HG02852 (cell line): Measurements from ENCODE around the gene PRKCI.
"Not testable (repeated sequence)": the region's sequence is repeated elsewhere in the genome, so short reads cannot be mapped to it uniquely, and the experiment has no call there.

ENCODE experiments used
- ATAC-seq: cut with Tn5 transposase; IDR thresholded peaks from one replicate; pipeline ENCODE4 v1.9.1; 2021; ENCODE audit warnings: mild to moderate bottlenecking, moderate library complexity; ENCODE audit not compliant: unreplicated experiment

Gene PRKCI

GRCh38 chr3:170221924-170222646 is at the start of gene PRKCI:
Gene PRKCI (plus strand): TSS chr3:170222424. CDS start chr3:170222670, 246 bp downstream.
- ATAC-seq, result peak; percentile 97

DNA sequence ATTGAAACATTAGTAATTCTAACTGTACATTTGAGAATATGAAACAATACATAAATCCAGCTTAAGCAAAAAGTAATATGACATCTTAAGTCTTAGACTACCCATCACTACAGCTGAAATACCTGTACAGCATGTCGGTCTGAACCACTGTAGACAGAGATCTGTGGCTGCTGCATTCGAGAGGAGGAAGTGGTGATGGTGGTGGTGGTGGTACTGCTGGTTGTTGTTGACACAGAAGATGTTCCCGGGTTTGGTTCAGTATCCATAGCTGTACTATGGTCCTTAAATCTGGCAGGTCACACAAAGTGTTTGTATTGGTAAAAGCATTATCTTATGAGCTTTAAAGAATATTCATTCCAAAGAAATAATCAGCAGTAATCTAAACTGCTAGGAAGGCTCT is 43.6 kb upstream of the PRKCI start:
- no peak for ATAC-seq

- ATAC-seq, result no peak
These were observed 42.8 kb upstream of the PRKCI start for GRCh38 chr3:170179432-170179831.

DNA sequence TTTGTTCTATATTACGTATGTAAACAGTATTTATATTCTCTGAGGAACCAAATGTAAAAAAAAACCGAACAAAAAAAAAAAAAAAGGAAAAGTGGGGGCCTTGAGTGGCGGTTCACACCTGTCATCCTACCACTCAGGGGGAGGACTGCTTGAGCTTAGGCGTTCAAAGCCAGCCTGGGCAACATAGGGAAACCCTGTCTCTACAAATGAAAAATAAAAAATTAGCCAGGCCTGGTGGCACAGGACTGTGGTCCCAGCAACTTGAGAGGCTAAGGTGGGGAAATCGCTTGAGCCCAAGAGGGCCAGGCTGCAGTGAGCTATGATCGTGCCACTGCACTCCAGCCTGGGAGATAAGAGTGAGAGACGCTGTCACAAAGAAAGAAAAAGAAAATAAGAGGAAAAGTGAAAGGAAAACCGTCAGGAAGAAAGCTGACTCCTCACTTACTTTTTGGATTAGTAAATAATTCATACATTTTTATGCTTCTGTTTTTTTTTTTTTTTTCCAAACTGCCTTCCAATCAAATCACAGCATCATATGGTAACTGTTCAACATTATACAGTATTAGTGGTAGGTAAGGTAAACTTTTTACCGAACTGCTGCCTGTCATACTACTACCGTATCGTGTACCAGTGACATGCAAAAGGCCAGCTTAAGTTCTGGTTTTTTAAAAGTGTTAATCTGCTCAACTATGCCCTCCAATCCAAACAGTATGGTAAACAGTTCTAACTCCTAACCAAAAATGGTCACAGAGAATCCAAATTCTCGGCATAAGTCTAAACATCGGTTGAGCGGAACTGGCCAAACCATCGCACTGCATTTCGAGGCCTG is 41.9 kb upstream of the PRKCI start:
- peak; percentile 18 for ATAC-seq

- peak; percentile 70 for ATAC-seq
These were observed 41.0 kb upstream of the PRKCI start, which contains the start of gene PHC3 for GRCh38 chr3:170180908-170181885. Gene PHC3 (minus strand): TSS chr3:170181733. CDS start chr3:170181715, 18 bp downstream.

- ATAC-seq, result peak; percentile 34
These were observed 32.6 kb upstream of the PRKCI start for GRCh38 chr3:170189398-170190256.

DNA sequence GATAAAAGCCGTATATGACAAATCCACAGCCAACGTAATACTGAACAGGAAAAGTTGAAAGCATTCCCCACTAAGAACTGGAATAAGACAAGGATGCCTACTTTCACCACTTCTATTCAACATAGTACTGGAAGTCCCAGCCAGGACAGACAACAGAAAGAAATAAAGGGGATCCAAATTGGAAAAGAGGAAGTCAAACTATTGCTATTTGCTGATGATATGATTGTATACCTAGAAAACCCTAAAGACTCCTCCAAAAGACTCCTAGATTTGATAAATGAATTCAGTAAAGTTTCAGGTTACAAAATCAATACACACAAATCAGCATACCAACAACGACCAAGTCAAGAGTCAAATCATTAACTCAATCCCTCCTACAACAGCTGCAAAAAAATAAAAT is 26.5 kb upstream of the PRKCI start:
- ATAC-seq, result not testable (repeated sequence)

GRCh38 chr3:170196833-170197232 is 25.4 kb upstream of the PRKCI start:
- no peak for ATAC-seq

DNA sequence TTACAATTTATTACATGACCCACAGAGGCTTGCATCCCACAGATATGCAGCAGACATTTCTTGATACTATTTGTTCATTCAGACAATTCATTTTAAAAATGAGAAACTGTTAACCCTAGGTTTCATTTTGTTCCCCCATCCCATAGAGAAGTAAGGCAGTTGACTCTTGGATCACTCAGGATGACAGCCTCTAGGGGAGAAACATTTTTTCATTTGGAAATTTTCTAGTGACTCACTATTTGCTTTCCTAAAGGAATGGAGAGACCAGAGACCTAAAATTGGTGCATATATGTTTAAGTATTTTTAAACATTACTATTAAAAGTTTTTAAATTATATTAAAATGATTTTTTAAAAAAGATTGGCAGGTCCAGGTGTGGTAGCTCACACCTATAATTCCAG is 21.2 kb upstream of the PRKCI start:
- no peak for ATAC-seq

DNA sequence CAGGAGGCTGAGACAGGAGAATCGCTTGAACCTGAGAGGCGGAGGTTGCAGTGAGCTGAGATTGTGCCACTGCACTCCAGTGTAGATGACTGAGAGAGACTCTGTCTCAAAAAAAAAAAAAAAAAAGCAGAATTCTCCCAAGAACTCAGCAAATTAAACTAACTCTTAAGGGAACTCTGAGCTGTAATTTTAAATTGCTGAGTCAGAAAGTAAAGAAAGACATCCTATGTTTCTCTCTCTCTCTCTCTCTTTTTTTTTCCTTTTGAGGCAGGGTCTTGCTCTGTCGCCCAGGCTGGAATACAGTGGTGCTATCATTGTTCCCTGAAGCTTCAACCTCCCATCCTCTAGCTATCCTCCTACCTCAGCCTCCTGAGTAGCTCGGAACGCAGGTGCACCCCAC is 20.7 kb upstream of the PRKCI start:
- ATAC-seq, result no peak

GRCh38 chr3:170203457-170203856 is 18.8 kb upstream of the PRKCI start:
- no peak for ATAC-seq

- no peak for ATAC-seq
These were observed 18.2 kb upstream of the PRKCI start for GRCh38 chr3:170204023-170204472.

DNA sequence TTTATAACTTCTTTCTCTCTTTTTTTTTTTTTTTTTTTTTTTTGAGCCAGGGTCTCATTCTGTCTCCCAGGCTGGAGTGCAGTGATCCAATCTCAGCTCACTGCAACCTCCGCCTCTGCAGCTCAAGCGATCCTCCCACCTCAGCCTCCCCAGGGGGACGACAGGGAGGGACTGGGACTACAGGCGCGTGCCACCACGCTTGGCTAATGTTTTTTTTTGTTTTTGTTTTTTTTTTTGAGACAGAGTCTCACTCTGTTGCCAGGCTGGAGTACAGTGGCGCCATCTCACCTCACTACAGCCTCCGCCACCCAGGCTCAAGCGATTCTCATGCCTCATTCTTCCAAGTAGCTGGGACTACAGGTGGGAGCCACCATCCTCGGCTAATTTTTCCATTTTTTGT is 17.7 kb upstream of the PRKCI start:
- no peak for ATAC-seq

GRCh38 chr3:170205302-170205701 is 16.9 kb upstream of the PRKCI start:
- peak; percentile 51 for ATAC-seq

GRCh38 chr3:170206164-170206762 is 16.0 kb upstream of the PRKCI start:
- not testable (repeated sequence) for ATAC-seq

DNA sequence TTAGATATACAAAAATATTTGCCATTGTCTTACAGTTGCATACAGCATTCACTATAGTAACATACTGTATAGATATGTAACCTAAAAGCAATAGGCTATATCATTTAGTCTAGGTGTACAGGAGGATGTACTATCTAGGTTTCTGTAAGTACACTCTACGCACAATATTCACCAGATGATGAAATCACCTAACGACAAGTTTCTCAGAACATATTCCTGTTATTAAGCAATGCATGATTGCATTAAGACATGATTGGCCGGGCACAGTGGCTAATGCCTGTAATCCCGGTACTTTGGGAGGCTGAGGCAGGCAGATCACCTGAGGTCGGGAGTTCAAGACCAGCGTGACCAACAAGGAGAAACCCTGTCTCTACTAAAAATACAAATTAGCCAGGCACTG is 14.5 kb upstream of the PRKCI start:
- ATAC-seq, result no peak

DNA sequence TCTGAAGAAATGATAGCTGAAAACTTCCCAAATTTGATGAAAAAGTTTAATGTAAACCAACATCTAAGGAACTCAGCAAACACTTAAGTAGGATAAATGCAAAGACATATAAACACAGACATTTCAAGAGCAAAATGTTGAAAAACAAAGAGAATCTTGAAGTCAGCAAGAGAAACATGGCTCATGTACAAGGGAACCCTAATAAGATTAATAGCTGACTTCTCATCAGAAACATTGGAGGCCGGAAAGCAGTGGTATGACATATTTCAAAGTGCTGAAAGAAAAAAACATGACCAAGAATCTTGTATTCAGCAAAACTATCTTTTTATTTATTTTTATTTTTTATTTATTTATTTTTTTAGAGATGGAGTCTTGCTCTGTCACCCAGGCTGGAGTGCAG is 10.6 kb upstream of the PRKCI start:
- no peak for ATAC-seq

DNA sequence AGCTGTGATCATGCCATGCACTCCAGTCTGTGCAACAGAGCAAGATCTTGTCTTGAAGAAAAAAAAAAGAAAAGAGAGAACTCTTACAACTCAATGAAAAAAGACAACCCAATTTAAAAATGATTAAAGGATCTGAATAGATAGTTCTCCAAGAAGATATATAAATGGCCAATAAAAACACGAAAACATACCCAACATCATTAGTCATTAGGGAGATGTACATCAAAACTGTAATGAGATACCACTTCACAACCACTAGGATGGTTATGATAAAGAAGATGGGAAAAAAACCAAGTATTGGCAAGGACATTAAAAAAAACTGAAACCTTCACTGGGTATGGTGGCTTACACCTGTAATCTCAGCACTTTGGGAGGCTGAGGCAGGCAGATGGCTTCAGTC is 2.4 kb upstream of the PRKCI start:
- ATAC-seq, result no peak

DNA sequence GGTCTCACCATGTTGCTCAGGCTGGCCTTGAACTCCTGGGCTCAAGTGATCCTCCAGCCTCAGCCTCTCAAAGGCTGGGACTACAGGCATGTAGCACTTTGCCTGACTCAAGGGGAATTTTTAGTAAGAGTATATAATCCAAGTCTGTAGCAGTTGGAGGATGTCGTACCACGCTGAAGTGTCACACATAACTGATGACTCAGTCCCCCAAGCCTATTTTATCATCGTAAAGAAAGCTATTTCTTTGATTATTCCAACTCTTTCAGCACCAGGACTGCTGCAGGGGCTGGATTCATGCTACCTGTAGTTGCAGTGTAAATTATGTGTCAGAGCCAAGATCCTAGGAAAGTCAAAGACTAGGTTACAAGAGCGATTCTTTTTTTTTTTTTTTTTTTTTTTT is 1.4 kb upstream of the PRKCI start:
- ATAC-seq, result no peak
